Skeletal muscle cell (primary cell): ENCODE data around the gene ZNRF4.
"Not testable (repeated sequence)": the region's sequence is repeated elsewhere in the genome, so short reads cannot be mapped to it uniquely, and the experiment has no call there.

Experiments
- DNase-seq: peaks from one replicate; pipeline ENCODE4 v3.0.0-alpha.2; 2010; ENCODE audit warnings: low read depth
- H3K4me3 ChIP-seq: 2 replicates; pipeline ENCODE4 v1.5.1; 2011; ENCODE audit warnings: low read depth, mild to moderate bottlenecking, control low read depth, low read length, moderate library complexity

The ZNRF4 gene

DNA sequence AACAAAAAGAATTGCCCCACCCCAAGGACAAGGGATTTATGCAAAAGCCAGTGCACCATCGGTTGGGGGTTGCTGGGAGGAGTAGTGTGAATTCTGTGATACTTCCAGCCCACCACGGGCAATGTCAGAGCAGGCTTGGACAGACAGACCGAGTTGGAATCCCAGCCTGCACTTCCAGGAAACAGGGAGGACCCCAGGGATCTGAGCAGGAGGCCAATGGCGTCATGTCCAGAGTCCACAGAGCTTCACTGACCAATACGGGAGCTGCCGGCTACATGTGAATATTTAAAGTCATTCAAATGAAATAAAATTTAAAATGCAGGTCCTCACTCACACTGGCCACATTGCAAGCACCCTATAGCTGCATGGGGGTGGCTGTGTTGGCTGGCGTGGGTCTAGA, 10.9 kb downstream of the ZNRF4 start:
- H3K4me3 ChIP-seq: no peak overlapping the region
- DNase-seq: no peak

DNA sequence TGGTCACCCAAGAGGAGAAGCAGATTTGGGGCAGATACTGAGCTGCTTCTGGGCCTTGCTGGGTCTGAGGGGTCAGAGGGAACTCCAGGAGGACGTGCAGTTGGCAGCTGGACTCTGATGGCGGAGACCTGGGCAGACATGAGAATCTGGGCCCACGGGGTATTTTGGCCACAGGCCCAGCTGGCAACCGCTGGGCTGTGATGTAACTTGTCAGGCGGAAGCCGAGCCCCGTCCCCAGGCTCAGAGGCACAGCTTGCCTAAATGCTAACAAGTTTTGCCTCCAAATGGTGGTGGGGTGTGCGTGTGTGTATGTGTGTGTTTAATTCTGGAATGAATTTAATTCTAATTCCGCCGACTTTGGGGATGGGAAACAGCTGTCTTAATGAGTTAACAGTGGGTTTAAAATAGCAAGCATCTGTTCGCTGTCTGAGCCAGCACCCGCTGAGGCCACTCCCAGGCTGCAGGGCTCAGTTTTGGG, 11.6 kb downstream of the ZNRF4 start:
- H3K4me3 ChIP-seq: no peak overlapping the region
- DNase-seq: no peak

DNA sequence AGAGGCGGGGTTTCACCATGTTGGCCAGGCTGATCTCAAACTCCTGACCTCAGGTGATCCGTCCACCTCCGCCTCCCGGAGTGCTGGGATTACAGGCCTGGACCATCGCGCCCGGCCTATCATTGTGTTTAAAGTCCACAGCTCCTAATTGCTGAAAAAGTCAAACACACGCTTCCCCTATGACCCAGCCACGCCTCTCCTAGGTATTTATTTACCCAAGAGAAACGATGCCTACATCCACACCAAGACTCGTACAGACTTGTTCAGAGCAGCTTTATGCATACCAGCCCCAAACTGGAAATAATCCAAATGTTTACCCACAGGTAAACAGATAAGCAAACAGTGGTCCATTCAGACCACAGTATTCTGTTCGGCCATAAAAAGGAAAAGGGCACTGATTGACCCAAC, 15.1 kb downstream of the ZNRF4 start:
- H3K4me3 ChIP-seq: no peak overlapping the region
- DNase-seq: no peak

DNA sequence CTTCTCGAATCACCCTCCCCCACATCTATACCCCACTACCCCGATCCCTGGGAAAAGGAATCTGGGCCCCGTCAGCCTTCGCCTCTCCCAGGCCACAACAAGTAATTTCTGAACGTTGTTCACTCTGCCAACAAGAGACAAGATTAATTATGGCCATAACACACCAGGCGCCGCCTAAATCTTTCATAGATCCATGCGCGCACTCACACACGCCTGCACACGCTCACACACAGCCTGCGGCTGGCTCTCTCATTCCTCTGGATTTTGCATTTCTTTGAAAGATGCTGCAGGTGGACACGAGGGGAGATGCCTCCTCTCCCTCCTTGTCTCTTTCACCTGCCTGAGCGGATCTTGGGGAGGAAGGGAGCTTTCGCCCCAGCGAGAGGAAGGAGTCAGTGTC, 17.1 kb downstream of the ZNRF4 start:
- no peak overlapping the region for H3K4me3 ChIP-seq
- no peak for DNase-seq

DNA sequence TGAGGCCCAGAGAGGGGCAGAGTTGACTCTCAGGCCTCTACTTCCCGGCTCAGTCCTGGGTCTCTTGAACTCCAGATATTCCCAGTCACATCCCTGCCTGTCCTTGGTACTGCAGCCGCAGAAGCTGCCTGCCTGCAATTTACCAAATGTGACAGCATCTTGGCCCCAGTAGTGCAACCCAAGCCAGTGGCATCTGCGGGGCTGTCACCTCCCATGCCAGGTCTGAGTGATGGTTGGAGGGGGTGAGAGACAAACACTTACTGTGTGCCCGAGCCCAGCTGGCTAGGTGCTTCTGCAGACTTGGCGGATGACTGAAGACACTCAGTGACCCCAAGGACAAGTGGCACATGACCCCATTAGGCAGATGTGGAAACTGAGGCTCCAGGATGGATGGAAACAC, 18.4 kb downstream of the ZNRF4 start:
- no peak overlapping the region for H3K4me3 ChIP-seq
- DNase-seq: no peak

DNA sequence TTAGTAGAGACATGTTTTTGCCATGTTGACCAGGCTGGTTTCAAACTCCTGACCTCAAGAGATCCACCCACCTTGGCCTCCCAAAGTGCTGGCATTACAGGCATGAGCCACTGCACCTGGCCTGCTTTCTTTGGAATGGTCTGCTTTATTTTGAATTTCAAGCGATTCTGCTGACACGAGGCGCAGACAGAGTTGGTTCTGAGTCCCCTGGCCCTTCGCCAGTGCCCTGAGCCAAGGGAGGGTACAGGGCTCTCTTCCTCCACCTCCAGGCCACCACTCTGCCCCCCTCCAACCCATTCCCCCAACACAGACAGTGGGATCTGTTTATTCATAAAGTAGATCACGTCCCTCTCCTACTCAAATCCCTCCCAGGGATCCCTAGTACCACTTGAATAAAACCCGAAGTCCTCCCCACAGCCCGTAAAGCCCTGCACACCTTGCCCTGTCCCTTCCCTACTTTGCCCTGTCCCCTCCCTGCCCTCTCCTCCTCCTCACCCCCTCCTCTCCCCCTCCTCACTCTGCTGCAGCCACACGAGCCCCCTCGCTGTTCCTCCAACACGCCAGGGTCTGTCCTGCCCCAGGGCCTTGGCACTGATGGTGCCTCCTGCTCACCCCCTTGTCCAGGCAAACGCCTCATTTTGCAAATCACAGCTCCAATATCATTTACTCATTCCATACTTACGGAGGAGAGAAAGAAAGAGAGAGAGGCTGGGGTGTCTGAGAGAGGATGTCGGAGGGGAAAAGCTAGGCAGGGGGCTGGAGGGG, 22.4 kb downstream of the ZNRF4 start:
- DNase-seq: no peak
- no peak overlapping the region for H3K4me3 ChIP-seq

DNA sequence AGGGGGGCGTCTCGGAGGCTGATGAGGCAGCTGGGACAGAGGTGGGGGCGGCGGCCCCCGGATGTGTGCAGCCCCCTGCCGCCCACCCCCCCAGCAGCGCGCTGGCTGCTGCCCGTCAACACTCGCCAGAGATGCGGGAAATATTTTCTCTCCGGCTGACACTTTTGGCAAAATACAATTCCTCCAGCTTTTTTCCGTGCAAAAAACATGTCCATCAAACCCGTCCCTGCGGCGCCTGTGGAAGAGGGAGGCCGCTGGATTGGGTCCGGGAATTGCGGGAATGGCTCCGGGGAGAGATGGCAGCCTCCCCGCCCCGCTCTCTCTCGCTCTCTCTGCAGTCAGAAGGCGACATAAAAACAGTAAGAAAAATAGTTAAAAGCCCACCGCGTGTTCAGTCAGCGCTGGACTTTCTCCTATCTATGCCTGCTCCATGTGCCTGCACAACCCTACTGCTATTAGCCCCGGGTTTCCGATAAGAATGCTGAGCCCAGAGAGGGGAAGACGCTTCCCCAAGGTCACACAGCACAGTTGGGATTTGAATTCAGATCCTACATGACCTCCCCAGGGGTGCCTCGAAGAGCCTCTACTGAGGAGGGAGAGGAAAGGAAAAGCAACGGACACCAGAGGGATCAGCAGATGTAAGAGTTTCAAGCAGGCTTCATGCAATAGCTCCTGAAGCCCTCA, 23.2 kb downstream of the ZNRF4 start:
- no peak for DNase-seq
- H3K4me3 ChIP-seq: no peak overlapping the region

DNA sequence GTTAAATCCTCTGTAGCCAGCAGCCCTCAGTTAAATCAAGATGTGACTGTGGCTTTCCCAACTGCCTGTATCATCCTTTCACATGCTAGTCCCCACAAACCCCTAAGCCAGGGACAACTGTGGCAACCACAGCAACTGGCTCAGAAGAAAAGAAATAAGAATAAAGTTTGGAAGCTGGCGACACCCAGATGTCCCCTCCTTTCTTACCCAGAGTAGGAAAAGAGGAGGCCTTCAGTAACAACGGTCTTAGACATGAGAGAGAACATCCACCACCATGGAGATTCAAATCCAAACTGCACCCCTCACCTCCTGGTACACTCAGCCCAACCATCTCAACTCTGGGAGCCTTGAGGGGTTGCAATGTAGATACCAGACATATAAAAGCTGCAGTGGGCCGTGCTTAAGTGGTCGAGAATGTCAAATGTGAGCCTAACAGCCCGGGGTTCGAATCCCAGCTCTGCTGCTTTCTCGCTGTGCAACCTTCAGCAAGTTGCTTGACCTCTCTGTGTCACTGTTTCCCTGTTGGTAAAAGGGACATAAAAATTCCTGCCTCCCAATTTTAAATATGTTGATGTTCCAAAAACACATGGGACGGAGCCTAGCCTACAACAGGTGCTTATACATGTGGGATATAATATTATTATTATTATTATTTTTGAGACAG, 23.8 kb downstream of the ZNRF4 start:
- H3K4me3 ChIP-seq: no peak overlapping the region
- DNase-seq: no peak

DNA sequence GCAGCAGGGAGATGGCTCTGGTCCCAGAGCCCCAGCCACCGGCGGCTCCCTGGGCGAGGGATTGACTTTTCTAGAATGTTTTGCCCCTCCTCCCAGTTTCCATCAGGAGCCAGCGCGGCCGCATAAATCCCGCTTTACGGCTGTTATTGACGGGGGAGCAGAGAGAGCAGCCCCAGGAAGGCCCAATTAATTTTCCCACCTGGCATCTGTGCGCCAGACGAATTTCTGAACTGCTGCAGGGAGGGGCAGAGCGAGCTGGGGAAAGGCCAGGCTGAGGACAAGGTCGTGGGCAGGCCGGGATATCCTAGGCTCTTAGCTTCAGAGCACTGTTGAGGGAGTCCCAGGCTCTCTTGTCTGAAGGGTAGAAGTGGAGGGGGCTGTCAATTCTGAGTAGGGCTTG, 24.7 kb downstream of the ZNRF4 start:
- DNase-seq: no peak
- H3K4me3 ChIP-seq: no peak overlapping the region

DNA sequence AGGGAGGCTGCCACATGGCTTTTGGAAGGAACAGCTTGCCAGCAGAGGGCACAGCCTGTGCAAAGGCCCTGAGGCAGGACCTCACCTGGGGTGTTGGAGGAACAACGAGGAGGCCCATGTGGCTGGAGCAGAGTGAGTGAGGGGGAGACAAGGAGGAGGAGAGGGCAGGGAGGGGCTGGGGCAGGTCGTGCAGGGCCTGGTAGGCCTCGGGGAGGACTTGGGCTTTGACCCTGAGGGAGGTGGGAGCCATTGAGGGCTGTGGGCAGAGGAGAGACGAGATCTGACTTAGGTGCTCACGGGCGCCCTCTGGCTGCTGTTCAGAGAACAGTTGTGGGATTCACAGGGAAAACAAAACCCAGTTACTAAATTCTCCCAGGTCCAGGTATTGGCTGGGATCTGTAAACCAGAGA, 25.2 kb downstream of the ZNRF4 start:
- no peak overlapping the region for H3K4me3 ChIP-seq
- DNase-seq: no peak

DNA sequence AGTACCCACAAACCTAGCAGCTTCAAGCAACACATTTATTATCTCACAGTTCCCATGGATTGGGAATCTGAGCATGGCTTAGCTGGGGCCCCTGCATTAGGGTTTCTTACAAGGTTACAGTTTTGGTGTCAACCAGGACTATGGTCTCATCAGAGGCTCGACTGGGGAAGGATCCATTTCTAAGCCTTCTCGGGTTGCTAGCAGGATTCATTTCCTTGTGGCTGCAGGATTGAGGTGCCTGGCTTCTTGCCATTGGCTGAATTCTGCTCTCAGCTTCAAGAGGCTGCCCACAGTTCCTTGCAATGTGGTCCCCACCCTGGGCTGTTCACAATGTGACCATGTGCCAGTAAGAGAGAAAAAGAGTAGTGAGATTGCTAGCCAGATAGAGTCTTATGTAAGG, 26.7 kb downstream of the ZNRF4 start:
- DNase-seq: no peak
- H3K4me3 ChIP-seq: no peak overlapping the region

DNA sequence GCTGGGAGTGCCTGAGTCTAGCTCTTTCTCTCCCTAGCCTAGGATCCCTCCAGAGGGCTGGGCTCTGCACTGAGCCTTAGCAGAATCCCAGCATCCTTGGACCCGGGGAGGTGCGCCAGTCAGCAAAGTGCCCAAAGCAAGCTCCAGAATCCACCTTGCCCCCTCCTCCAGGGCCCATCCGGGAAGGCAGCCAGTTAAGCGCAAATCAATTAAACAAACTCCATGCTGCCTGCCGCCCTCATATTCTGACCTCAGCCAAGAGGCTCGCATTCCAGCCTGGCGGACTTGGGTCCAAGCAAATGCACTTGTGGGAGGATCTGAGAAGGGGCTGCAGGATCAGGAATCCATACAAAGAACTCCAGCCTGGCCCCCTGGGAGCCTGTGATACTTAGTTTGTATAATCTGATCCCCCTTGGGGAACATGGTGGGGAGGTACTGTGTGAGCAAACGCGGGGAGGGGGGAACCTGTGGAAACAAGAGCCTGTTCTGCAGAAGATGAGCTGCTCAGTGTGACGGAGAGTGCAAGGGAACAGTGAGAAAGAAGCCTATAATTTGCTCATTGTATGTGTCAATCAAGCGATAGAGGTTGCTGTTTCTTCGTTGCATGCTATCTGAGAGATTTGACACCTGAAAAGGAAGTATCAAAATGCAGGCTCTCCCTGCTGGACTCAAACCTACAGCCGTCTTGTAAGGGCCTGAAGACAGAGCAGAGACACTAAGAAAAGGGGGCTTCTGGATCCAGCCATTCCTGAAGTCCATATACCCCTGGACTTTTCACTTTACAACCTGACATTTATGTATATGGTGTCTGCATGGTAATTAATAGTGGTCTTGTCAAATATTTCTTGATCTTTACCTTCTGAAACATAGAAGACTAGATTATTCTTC, 29.4 kb downstream of the ZNRF4 start:
- no peak overlapping the region for H3K4me3 ChIP-seq

DNA sequence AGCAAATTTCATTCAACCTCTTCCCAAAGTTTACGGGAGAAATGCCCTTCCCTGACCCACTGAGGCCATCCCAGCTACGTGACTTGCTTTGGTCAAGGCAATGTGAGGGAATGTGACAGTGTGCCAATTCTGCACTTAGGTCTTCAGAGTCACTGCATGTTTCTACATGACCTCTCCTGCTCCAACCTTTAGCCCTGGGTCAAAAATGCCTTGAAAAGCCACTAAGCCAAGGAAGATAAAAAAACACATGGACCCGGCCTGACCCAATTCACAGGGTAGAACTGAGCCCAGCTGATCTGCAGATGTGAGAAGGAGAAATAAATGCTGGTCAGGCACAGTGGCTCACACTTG, 30.0 kb downstream of the ZNRF4 start:
- H3K4me3 ChIP-seq: no peak overlapping the region
- no peak for DNase-seq

More for the DNA sequence above, 29.4 kb downstream of the ZNRF4 start:
- no peak for DNase-seq

DNA sequence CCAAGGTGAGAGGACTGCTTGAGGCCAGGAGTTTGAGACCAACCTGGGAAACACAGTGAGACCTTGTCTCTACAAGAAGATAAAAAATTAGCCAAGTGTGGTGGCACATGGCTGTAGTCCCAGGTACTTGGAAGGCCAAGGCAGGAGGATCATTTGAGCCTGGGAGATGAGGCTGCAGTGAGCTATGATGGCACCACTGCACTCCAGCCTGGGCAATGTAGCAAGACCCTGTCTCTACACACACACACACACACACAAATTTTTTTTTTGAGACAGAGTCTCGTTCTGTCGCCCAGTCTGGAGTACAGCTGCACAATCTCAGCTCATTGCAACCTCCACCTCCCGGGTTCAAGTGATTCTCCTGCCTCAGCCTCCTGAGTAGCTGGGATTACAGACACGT, 30.4 kb downstream of the ZNRF4 start:
- not testable (repeated sequence) for DNase-seq

DNA sequence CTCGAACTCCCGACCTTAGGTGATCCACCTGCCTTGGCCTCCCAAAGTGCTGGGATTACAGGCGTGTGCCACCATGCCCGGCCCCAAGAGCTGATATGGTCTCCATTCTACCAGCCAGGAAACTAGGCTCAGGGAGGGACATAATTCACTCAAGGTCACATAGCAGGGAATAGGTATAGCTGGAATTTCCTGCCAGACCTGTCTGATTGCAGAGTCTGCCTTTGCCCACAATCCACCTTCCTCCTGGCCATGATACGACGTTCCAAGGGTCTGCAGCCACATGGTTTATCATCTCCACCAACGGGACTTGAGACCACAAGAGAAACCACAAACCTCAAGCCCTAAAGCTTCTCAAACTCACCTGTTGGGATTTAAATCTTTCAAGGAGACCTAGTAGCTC, 32.0 kb downstream of the ZNRF4 start:
- no peak overlapping the region for H3K4me3 ChIP-seq
- DNase-seq: no peak

More for the DNA sequence above, 30.4 kb downstream of the ZNRF4 start:
- not testable (repeated sequence) for H3K4me3 ChIP-seq

DNA sequence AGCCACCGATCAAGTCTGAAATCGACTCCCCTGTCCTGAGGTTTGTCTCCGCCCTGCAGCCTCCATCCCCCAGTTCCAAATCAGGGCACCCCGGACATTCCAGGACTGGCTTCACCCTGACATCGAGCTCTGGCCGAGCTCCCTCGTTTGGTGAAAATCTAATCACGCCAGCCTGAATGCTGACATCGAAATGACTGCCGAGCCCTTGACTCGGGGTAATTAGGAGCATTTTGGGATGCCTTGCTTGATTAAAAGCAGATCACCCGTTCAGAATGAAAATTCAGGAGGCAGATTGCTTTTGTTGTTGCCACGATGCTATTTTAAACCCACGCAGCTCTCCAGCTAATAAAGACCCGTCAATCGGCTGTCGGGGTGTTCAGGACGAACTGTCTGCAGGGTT, 34.3 kb downstream of the ZNRF4 start:
- DNase-seq: no peak
- H3K4me3 ChIP-seq: no peak overlapping the region

DNA sequence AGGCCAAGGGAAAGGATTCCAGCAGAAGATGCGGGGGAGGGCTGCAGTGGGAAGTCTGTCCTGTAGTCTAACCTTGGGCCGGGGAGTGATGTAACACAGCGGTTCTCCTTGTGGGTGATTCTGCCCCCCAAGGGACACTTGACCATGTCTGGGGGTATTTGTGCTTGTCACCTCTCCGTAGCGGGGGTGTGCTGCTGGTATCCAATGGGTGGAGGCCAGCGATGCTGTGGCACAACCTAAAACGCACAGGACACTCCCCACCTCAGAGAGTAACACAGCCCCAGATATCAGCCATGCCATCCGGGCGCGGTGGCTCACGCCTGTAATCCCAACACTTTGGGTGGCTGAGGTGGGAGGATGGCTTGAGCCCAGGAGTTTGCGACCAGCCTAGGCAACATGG, 36.3 kb downstream of the ZNRF4 start:
- H3K4me3 ChIP-seq: no peak overlapping the region
- DNase-seq: no peak

DNA sequence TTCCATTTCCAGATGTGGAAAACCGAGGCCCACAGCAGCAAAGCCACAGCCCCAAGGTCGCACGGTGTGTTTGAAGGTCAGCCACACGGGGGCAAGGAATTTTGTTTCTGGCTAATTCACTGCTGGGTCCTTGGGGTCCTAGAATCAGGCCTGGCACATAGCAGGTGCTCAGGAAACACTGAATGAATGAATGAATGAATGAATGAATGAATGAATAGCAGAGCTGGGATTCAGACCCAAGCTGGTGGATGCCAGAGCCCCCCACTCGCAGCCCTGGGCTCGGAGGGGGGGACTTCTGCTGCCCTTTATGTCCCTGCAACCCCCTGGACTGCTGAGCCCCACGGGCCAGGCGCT, 37.0 kb downstream of the ZNRF4 start:
- DNase-seq: no peak

DNA sequence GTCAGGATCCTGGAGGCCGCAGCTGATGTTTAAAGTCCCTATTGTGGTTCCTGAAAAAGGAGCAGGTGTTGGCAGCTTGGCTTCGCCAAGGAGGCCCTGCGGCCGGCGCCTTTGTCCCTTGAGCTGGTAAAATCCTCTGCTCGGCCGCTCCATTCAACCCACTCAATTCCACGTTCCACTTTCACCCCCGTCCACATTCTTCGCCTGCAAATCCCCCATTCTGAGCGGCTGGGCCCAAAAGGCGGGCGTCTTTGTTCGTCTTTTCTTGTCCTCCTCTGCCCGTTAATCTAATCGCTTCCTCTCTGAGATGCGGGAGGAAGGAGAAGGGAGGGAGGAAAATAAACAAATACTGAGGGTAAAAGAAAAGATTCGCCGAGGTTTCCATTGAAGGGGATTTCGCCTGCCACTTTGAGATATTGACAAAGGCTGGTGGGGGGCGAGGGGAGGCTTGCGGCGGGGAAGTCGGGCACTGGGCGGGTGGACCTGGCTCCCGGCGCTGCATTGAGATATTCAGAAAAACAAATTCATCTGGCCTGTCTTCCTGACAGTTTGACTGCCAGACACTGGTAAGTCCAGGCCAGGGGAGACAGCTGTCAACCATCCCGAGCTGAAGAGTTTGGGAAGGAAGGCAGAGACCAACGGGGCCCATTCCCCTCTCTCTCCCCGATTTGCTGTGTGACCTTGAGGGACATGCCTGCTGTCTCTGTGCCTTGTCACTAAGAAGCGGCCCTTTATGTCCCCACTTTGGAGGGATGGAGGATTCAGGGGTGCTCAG, 37.6 kb downstream of the ZNRF4 start:
- no peak overlapping the region for H3K4me3 ChIP-seq
- DNase-seq: no peak

More for the DNA sequence above, 37.0 kb downstream of the ZNRF4 start:
- H3K4me3 ChIP-seq: no peak overlapping the region
